OCI-LY7 (cell line): ENCODE data around the gene ZMAT3.

Experiments
- CTCF ChIP-seq: fragments of 200-600 bp; sonication (generic); conservative IDR thresholded peaks from 2 replicates; pipeline ENCODE4 v1.5.1; 2014; ENCODE audit warnings: mild to moderate bottlenecking, antibody characterized with exemption, low read length, moderate library complexity, mixed read lengths
- EZH2phosphoT487 ChIP-seq: fragments of 200-600 bp; sonication (generic); IDR thresholded peaks from 2 replicates; pipeline ENCODE4 v1.6.1; 2018; ENCODE audit warnings: low read depth, borderline replicate concordance, mild to moderate bottlenecking, mixed run types, antibody characterized with exemption, low read length, moderate library complexity, mixed read lengths

GRCh38 chr3:179107617-179108016 lies 36.0 kb upstream of the ZMAT3 start:
- TF ChIP-seq CTCF (no peak), EZH2phosphoT487 (no peak)
